ENCODE measurements around the gene CDK4. TPM values are rescaled to one million over a fixed set of nuclear protein-coding genes. Genes with fewer than 3 reads are reported as not detected.

CDK4 gene
- total and polyA plus RNA-seq, 7 donors, result 38.0 to 105 (median 56.6) TPM

DNA sequence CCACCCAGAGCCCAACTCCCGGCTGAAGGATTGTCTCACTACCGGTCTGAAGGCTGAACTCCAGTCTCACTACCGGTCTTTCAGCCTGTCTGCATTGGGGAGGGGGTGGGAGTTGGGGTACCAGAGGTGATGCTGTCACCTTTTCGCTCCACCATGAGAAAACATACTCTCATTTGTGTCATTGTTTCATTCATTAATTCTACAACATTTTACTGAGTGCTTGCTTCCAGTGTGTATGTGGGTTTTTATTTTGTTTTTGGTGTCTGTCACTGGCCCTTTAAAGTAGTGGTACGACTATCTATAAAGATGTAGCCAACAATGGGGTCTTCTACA lies 524 bp upstream of the CDK4 start:
- no peak overlapping the region for H3K27ac ChIP-seq

DNA sequence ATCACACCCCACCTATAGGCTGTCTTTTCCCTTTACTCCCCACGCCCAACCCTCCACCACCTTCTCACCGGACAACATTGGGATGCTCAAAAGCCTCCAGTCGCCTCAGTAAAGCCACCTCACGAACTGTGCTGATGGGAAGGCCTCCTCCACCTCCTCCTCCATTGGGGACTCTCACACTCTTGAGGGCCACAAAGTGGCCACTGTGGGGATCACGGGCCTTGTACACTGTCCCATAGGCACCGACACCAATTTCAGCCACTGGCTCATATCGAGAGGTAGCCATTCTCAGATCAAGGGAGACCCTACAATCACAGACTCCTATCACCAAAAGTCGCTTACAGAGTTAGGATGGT lies 700 bp downstream of the CDK4 start:
- intact Hi-C loops (cut with DNase I), result no loop called here
- TF ChIP-seq, protein P1, sequence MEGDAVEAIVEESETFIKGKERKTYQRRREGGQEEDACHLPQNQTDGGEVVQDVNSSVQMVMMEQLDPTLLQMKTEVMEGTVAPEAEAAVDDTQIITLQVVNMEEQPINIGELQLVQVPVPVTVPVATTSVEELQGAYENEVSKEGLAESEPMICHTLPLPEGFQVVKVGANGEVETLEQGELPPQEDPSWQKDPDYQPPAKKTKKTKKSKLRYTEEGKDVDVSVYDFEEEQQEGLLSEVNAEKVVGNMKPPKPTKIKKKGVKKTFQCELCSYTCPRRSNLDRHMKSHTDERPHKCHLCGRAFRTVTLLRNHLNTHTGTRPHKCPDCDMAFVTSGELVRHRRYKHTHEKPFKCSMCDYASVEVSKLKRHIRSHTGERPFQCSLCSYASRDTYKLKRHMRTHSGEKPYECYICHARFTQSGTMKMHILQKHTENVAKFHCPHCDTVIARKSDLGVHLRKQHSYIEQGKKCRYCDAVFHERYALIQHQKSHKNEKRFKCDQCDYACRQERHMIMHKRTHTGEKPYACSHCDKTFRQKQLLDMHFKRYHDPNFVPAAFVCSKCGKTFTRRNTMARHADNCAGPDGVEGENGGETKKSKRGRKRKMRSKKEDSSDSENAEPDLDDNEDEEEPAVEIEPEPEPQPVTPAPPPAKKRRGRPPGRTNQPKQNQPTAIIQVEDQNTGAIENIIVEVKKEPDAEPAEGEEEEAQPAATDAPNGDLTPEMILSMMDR (IDR thresholded peaks at IDR 0.05), result no peak
- Histone ChIP-seq H3K4me3 (peak overlapping the region; percentile 93), H3K4me1 (peaks cover 26% of the 10 kb centered on the region), H3K36me3 (ENCODE audit: insufficient read depth in 1 of 2, low read depth in 1 of 2) (peaks cover 20 to 45% of the 10 kb centered on the region in 2 donors), H3K27ac (peak overlapping the region; percentile 96), H3K9me3 (no peaks in the 10 kb centered on the region), H3K27me3 (ENCODE audit: insufficient read depth in 3 of 3, low read length in 2 of 3) (peaks cover 0 to 4% (median 0%) of the 10 kb centered on the region in 3 donors)
- no peak for DNase-seq
- WGBS, 3 donors, result 6 to 12% (median 7%) methylated on average over 8 of the region's 8 CpGs
- ATAC-seq, result peak in 1 of 4 donors; percentile 0

More for the DNA sequence above, 524 bp upstream of the CDK4 start:
- intact Hi-C loops (cut with DNase I), result no loop called here
- ATAC-seq (no peak), DNase-seq (no peak)
- H3K4me1 ChIP-seq, result peaks cover 26% of the 10 kb centered on the region
- no peaks in the 10 kb centered on the region for H3K9me3 ChIP-seq
- peak overlapping the region; percentile 93 for H3K4me3 ChIP-seq
- peaks cover 0 to 4% (median 0%) of the 10 kb centered on the region in 3 donors for H3K27me3 ChIP-seq (ENCODE audit: insufficient read depth in 3 of 3, low read length in 2 of 3)
- peaks cover 13 to 38% of the 10 kb centered on the region in 2 donors for H3K36me3 ChIP-seq (ENCODE audit: insufficient read depth in 1 of 2, low read depth in 1 of 2)
- WGBS, 3 donors, result 2 to 4% (median 2%) methylated on average over 5 of the region's 5 CpGs
- TF ChIP-seq, protein P1 (IDR thresholded peaks at IDR 0.05), result no peak

DNA sequence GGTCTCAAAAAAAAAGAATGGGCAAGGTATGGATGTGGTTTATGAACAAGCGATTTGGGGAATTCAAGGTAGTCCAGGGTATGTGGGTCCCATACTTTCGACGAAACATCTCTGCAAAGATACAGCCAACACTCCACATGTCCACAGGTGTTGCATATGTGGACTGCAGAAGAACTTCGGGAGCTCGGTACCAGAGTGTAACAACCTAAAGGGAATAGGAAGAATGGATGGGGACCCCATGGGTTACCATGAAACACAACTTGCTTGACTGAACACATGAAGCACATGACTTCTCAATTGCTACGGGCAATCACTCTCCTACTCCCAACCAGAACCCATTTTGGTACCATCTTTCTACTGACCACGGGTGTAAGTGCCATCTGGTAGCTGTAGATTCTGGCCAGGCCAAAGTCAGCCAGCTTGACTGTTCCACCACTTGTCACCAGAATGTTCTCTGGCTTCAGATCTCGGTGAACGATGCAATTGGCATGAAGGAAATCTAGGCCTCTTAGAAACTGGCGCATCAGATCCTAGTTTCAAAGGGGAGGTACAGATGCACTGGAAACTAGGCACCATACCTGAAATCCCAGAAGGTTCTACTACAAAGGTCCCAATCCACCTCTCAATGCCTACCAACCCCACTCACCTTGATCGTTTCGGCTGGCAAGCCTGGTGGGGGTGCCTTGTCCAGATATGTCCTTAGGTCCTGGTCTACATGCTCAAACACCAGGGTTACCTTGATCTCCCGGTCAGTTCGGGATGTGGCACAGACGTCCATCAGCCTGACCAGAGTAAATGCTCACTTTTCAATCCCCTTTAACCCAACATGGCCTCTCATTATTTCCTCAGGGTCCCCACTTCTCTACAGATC lies 1.3 kb downstream of the CDK4 start:
- ATAC-seq, result no peak
- intact Hi-C loops (cut with DNase I), result no loop called here
- 71 to 80% (median 75%) methylated on average over 15 of the region's 15 CpGs for WGBS, 3 donors
- TF ChIP-seq, protein P1 (IDR thresholded peaks at IDR 0.05), result no peak
- H3K36me3 ChIP-seq (ENCODE audit: insufficient read depth in 1 of 2, low read depth in 1 of 2), result peaks cover 20 to 51% of the 10 kb centered on the region in 2 donors
- peaks cover 24% of the 10 kb centered on the region for H3K4me1 ChIP-seq
- H3K27ac ChIP-seq, result peak overlapping the region; percentile 96
- no peaks in the 10 kb centered on the region for H3K9me3 ChIP-seq
- peaks cover 0 to 1% (median 0%) of the 10 kb centered on the region in 3 donors for H3K27me3 ChIP-seq (ENCODE audit: insufficient read depth in 3 of 3, low read length in 2 of 3)
- DNase-seq, result no peak
- H3K4me3 ChIP-seq, result peak overlapping the region; percentile 93

DNA sequence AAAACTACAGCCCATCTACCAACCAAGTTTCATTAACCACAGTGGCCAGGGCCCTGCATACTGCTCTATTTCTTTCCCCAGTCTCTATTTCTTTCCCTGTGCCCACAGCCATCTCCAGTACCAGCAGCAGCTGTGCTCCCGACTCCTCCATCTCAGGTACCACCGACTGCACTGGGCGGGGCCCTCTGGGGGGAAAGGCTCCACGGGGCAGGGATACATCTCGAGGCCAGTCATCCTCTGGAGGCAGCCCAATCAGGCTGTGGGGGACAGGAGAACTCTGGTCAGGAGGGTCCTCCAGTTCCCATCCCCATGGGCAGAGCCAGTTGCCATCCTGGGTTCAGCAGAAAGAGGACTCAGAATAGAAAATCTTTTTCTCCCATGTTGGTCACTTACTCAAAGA lies 3.0 kb downstream of the CDK4 start:
- Histone ChIP-seq H3K4me1 (peaks cover 27% of the 10 kb centered on the region), H3K36me3 (ENCODE audit: insufficient read depth in 1 of 2, low read depth in 1 of 2) (peaks cover 20 to 51% of the 10 kb centered on the region in 2 donors), H3K27me3 (ENCODE audit: insufficient read depth in 3 of 3, low read length in 2 of 3) (no peaks in the 10 kb centered on the region), H3K27ac (no peak overlapping the region), H3K9me3 (no peaks in the 10 kb centered on the region), H3K4me3 (no peak overlapping the region)
- TF ChIP-seq, protein P1 (IDR thresholded peaks at IDR 0.05), result no peak
- no peak for DNase-seq
- ATAC-seq, result no peak
- 87 to 91% (median 88%) methylated on average over 5 of the region's 5 CpGs for WGBS, 3 donors
- intact Hi-C loops (cut with DNase I), result no loop called here
